ENCODE data around the gene ZC2HC1C.

DNA sequence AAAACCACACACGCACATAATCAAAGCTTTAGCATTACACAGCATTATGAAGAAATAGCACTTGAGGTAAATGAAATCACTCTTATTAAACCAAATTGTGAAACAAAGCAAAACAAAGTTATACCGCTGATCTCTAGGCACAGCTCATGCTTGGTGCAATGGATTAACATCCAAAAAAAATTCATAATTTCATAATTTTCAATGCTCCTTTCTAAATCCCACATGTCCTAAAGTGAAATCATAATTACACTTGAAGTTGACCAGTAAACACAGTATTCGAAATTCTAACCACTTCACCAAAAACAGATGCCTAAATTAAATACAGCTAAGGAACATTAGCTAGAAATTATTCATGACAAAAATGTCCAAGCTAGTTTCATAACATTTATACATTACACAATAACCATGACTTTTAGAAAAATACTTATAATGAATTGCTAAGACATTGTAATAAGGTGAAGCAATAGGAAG, 19.7 kb upstream of the ZC2HC1C start:
- TF ChIP-seq, protein P1, sequence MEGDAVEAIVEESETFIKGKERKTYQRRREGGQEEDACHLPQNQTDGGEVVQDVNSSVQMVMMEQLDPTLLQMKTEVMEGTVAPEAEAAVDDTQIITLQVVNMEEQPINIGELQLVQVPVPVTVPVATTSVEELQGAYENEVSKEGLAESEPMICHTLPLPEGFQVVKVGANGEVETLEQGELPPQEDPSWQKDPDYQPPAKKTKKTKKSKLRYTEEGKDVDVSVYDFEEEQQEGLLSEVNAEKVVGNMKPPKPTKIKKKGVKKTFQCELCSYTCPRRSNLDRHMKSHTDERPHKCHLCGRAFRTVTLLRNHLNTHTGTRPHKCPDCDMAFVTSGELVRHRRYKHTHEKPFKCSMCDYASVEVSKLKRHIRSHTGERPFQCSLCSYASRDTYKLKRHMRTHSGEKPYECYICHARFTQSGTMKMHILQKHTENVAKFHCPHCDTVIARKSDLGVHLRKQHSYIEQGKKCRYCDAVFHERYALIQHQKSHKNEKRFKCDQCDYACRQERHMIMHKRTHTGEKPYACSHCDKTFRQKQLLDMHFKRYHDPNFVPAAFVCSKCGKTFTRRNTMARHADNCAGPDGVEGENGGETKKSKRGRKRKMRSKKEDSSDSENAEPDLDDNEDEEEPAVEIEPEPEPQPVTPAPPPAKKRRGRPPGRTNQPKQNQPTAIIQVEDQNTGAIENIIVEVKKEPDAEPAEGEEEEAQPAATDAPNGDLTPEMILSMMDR (IDR thresholded peaks at IDR 0.05; ENCODE audit: insufficient read depth, low read length, poor library complexity, severe bottlenecking), result no peak
- no peak for TF ChIP-seq EZH2phosphoT487 (conservative IDR thresholded peaks at IDR 0.05; ENCODE audit: low read length)

All from SU-DHL-6 (cell line).